ENCODE measurements around the gene APCDD1L. TPM values are rescaled to one million over a fixed set of nuclear protein-coding genes. Genes with fewer than 3 reads are reported as not detected.
"Not testable (repeated sequence)": the region's sequence is repeated elsewhere in the genome, so short reads cannot be mapped to it uniquely, and the experiment has no call there.

APCDD1L gene
- total RNA-seq, 3 donors from 2014 or later = not detected

GRCh38 chr20:58549231-58550209 is 34.3 kb upstream of the APCDD1L start:
- Mint-ChIP-seq H3K4me3 (no peak overlapping the region), H3K4me1 (ENCODE audit: low read depth) (no peaks in the 10 kb centered on the region), H3K27me3 (ENCODE audit: low read depth) (peaks cover 11% of the 10 kb centered on the region), H3K9me3 (no peaks in the 10 kb centered on the region), H3K36me3 (ENCODE audit: insufficient read depth) (no peaks in the 10 kb centered on the region)
- no peak for DNase-seq
- ATAC-seq = no peak

- no peak overlapping the region for H3K4me3 Mint-ChIP-seq
- ATAC-seq = no peak
- H3K27me3 Mint-ChIP-seq (ENCODE audit: low read depth) = peaks cover 5% of the 10 kb centered on the region
- H3K9me3 Mint-ChIP-seq = no peaks in the 10 kb centered on the region
- no peaks in the 10 kb centered on the region for H3K36me3 Mint-ChIP-seq (ENCODE audit: insufficient read depth)
- no peak for DNase-seq
- no peaks in the 10 kb centered on the region for H3K4me1 Mint-ChIP-seq (ENCODE audit: low read depth)
These were observed 32.6 kb upstream of the APCDD1L start for GRCh38 chr20:58547623-58548475.

DNA sequence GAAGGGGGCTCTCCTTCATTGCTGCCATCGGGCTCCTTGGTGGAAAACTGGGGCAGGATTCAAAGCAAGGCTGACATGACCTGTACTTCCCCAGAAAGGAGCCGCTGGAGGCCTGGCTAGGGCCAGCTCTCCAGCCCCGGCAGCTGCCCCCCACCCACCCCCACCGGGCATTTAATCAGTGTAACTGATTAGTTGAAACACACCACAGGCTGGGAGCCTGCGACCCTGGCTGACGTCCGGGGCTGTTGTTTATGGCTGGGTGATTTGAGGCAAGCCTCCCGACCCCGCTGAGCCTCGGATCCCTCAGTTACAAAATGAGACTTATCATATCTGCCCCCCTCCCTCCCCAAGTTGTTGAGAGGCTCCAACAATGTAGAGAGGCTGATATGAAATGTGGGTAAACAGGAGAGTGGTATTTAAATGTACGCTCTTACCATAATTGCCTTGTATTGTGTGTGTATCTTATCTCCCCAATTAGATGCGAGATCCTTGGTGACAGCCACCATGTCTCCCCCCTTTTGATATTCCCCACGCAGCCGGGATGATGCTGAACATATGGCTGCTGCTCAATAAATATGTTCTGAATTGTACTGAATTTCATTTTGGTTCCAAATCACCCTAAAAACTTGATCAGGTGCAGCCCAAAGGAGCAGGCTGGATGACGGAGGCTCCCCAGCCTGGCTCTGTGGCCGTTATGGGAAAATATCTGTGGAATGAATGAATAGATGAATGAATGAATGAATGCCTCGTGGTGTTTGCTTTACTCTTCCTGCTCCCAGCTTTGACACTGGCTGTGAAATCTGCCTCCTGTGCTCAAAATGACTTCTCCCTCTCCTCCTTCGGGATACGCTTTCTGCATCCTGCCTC is 31.8 kb upstream of the APCDD1L start:
- no peak overlapping the region for H3K4me3 Mint-ChIP-seq
- peaks cover 2% of the 10 kb centered on the region for H3K27me3 Mint-ChIP-seq (ENCODE audit: low read depth)
- DNase-seq (no peak), ATAC-seq (no peak)
- H3K36me3 Mint-ChIP-seq (ENCODE audit: insufficient read depth) = no peaks in the 10 kb centered on the region
- no peaks in the 10 kb centered on the region for H3K9me3 Mint-ChIP-seq
- H3K4me1 Mint-ChIP-seq (ENCODE audit: low read depth) = no peaks in the 10 kb centered on the region

- Mint-ChIP-seq H3K4me1 (ENCODE audit: low read depth) (peaks cover 2% of the 10 kb centered on the region), H3K9me3 (no peaks in the 10 kb centered on the region), H3K4me3 (no peak overlapping the region), H3K36me3 (ENCODE audit: insufficient read depth) (no peaks in the 10 kb centered on the region), H3K27me3 (ENCODE audit: low read depth) (peaks cover 2% of the 10 kb centered on the region)
- ATAC-seq (no peak), DNase-seq (no peak)
These were observed 31.2 kb upstream of the APCDD1L start for GRCh38 chr20:58546416-58546711.

DNA sequence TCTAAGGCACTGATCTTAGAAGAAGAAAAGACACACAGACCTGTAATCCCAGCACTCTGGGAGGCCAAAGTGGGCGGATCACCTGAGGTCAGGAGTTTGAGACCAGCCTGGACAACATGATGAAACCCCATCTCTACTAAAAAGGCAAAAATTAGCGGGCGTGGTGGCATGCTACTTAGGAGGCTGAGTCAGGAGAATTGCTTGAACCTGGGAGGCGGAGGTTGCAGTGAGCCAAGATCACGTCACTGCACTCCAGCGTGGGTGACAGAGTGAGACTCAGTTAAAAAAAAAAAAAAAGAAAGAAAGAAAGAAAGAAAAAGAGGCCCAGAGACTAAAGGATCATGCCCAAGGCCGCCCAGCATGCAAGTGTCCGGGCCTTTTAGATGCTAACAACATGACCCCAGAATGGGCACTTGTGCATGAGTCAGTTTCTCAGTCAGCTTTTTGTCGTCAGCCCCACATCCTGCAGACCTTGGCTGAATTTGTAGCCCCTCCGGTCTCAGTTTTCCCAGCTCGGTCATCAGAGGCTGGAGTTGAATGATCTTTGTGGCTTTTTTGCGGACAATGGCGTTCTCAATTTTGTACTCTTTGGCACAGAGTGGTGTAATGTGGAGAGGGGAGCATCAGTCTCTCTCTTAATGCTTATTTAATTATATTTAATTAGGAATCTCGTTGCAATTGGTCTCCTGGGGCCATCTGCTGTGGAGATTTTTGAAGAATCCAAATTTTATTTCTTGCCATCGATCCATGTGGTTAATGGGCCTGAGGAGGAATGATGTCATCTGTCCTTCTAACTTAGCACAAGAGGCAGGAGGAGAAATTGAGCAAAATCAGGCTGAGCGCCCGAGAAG is 30.6 kb upstream of the APCDD1L start:
- Mint-ChIP-seq H3K4me3 (no peak overlapping the region), H3K36me3 (ENCODE audit: insufficient read depth) (no peaks in the 10 kb centered on the region), H3K4me1 (ENCODE audit: low read depth) (peaks cover 2% of the 10 kb centered on the region), H3K27me3 (ENCODE audit: low read depth) (peaks cover 3% of the 10 kb centered on the region), H3K9me3 (no peaks in the 10 kb centered on the region)
- DNase-seq (no peak), ATAC-seq (no peak)

GRCh38 chr20:58544891-58545290 is 29.7 kb upstream of the APCDD1L start:
- no peaks in the 10 kb centered on the region for H3K9me3 Mint-ChIP-seq
- peaks cover 3% of the 10 kb centered on the region for H3K27me3 Mint-ChIP-seq (ENCODE audit: low read depth)
- H3K4me1 Mint-ChIP-seq (ENCODE audit: low read depth) = peaks cover 2% of the 10 kb centered on the region
- H3K36me3 Mint-ChIP-seq (ENCODE audit: insufficient read depth) = no peaks in the 10 kb centered on the region
- ATAC-seq (no peak), DNase-seq (no peak)
- H3K4me3 Mint-ChIP-seq = no peak overlapping the region

- DNase-seq (no peak), ATAC-seq (no peak)
- Mint-ChIP-seq H3K9me3 (peaks cover 3% of the 10 kb centered on the region), H3K36me3 (ENCODE audit: insufficient read depth) (no peaks in the 10 kb centered on the region), H3K4me3 (no peak overlapping the region), H3K27me3 (ENCODE audit: low read depth) (peaks cover 2% of the 10 kb centered on the region), H3K4me1 (ENCODE audit: low read depth) (peaks cover 2% of the 10 kb centered on the region)
These were observed 29.1 kb upstream of the APCDD1L start for GRCh38 chr20:58544286-58544685.

DNA sequence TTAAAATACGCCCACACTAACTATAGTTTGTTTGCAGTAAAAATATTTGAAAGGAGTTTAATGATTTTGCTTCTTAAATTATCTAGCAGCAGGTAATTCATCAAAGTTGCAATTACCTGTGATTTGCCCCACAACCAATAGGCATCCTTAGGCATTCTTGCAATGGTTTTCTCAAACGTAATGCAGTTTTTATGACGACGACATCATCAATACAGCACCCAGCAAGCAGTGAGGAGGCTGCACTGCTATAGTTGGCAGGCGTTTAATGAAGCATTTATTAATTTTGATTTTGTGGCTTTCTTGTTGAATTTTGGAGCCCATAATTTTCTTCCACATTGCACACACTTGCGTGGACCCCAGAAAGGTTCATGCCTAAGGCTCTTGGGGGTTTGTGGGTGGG is 28.1 kb upstream of the APCDD1L start:
- no peak overlapping the region for H3K4me3 Mint-ChIP-seq
- no peak for DNase-seq
- no peaks in the 10 kb centered on the region for H3K36me3 Mint-ChIP-seq (ENCODE audit: insufficient read depth)
- ATAC-seq = no peak
- peaks cover 2% of the 10 kb centered on the region for H3K4me1 Mint-ChIP-seq (ENCODE audit: low read depth)
- peaks cover 2% of the 10 kb centered on the region for H3K27me3 Mint-ChIP-seq (ENCODE audit: low read depth)
- peaks cover 4% of the 10 kb centered on the region for H3K9me3 Mint-ChIP-seq

GRCh38 chr20:58542411-58543095 is 27.4 kb upstream of the APCDD1L start:
- Mint-ChIP-seq H3K36me3 (ENCODE audit: insufficient read depth) (peaks cover 3% of the 10 kb centered on the region), H3K27me3 (ENCODE audit: low read depth) (peaks cover 2% of the 10 kb centered on the region), H3K9me3 (peaks cover 11% of the 10 kb centered on the region), H3K4me1 (ENCODE audit: low read depth) (peaks cover 2% of the 10 kb centered on the region), H3K4me3 (no peak overlapping the region)
- ATAC-seq (peak; percentile 46 to 63), DNase-seq (no peak)

GRCh38 chr20:58542034-58542410 is 26.8 kb upstream of the APCDD1L start:
- H3K27me3 Mint-ChIP-seq (ENCODE audit: low read depth); H3K4me3 Mint-ChIP-seq; H3K4me1 Mint-ChIP-seq (ENCODE audit: low read depth); H3K36me3 Mint-ChIP-seq (ENCODE audit: insufficient read depth); DNase-seq: not testable (repeated sequence)
- peaks cover 11% of the 10 kb centered on the region for H3K9me3 Mint-ChIP-seq
- peak; percentile 60 to 95 for ATAC-seq

- Mint-ChIP-seq H3K9me3 (peaks cover 16% of the 10 kb centered on the region), H3K27me3 (ENCODE audit: low read depth) (peaks cover 3% of the 10 kb centered on the region), H3K4me3 (no peak overlapping the region), H3K4me1 (ENCODE audit: low read depth) (peaks cover 2% of the 10 kb centered on the region), H3K36me3 (ENCODE audit: insufficient read depth) (peaks cover 3% of the 10 kb centered on the region)
- no peak for DNase-seq
- no peak for ATAC-seq
These were observed 23.6 kb upstream of the APCDD1L start for GRCh38 chr20:58538752-58539151.

GRCh38 chr20:58537831-58538230 is 22.6 kb upstream of the APCDD1L start:
- Mint-ChIP-seq H3K36me3 (ENCODE audit: insufficient read depth) (peaks cover 3% of the 10 kb centered on the region), H3K27me3 (ENCODE audit: low read depth) (peaks cover 3% of the 10 kb centered on the region), H3K4me3 (no peak overlapping the region), H3K9me3 (peaks cover 22% of the 10 kb centered on the region), H3K4me1 (ENCODE audit: low read depth) (peaks cover 2% of the 10 kb centered on the region)
- DNase-seq (no peak), ATAC-seq (no peak)

DNA sequence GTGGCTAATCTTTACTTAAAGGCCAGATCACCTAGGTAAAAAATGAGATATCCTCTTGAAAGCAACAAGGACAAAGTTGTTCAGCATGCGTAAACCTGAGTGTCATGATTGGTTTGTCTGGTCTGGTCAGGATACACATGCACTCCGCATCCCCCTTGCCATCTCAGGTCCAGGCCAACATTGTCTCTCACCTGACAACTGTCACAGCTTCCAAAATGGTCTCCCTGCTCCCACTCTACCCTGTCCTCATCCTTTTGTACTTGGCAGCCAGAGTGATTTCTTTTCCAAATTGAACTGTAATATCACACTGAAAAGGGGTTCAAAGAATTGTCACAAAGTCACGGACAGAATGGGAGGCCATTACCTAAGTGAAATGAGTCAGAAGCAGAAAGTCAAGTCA is 21.1 kb upstream of the APCDD1L start:
- no peaks in the 10 kb centered on the region for H3K4me1 Mint-ChIP-seq (ENCODE audit: low read depth)
- H3K4me3 Mint-ChIP-seq = no peak overlapping the region
- DNase-seq (no peak), ATAC-seq (no peak)
- peaks cover 3% of the 10 kb centered on the region for H3K27me3 Mint-ChIP-seq (ENCODE audit: low read depth)
- peaks cover 3% of the 10 kb centered on the region for H3K36me3 Mint-ChIP-seq (ENCODE audit: insufficient read depth)
- peaks cover 35% of the 10 kb centered on the region for H3K9me3 Mint-ChIP-seq
